Measurements from ENCODE around the gene PNPLA2.
A peak's percentile ranks its signal among the peaks of the same experiment; 100 is the strongest.

PNPLA2 gene

GRCh38 chr11:782264-783174, 36.2 kb upstream of the PNPLA2 start:
- no peak for TF ChIP-seq EZH2 (IDR thresholded peaks at IDR 0.05)
- TF ChIP-seq FOXP2 (optimal IDR thresholded peaks at IDR 0.05; ENCODE audit: control extremely low read depth, extremely low read length, insufficient read depth), result no peak
- peak; percentile 44; the same call in 1 of the 2 replicates for TF ChIP-seq POLR2AphosphoS5 (IDR thresholded peaks at IDR 0.05; ENCODE audit: borderline replicate concordance, low read depth, low read length)
- H3K9ac ChIP-seq (ENCODE audit: insufficient read length), result no peak overlapping the region
- no peak overlapping the region for H3K4me3 ChIP-seq
- H3K36me3 ChIP-seq (ENCODE audit: insufficient read depth, low read length), result no peaks in the 10 kb centered on the region
- H3K27ac ChIP-seq, result no peak overlapping the region
- no peak for DNase-seq (ENCODE audit: low read depth, low spot score)
- H3K9me3 ChIP-seq (ENCODE audit: low read depth, low read length), result no peaks in the 10 kb centered on the region

GRCh38 chr11:783581-784015, 35.1 kb upstream of the PNPLA2 start:
- H3K27ac ChIP-seq, result no peak overlapping the region
- H3K9ac ChIP-seq (ENCODE audit: insufficient read length), result no peak overlapping the region
- no peaks in the 10 kb centered on the region for H3K36me3 ChIP-seq (ENCODE audit: insufficient read depth, low read length)
- no peak overlapping the region for H3K4me3 ChIP-seq
- TF ChIP-seq POLR2AphosphoS5 (IDR thresholded peaks at IDR 0.05; ENCODE audit: borderline replicate concordance, low read depth, low read length), result peak; percentile 13; the same call in 1 of the 2 replicates
- TF ChIP-seq FOXP2 (optimal IDR thresholded peaks at IDR 0.05; ENCODE audit: control extremely low read depth, extremely low read length, insufficient read depth), result no peak
- H3K9me3 ChIP-seq (ENCODE audit: low read depth, low read length), result no peaks in the 10 kb centered on the region
- DNase-seq (ENCODE audit: low read depth, low spot score), result peak; percentile 18

- H3K27ac ChIP-seq, result no peak overlapping the region
- DNase-seq (ENCODE audit: low read depth, low spot score), result no peak
Measured at GRCh38 chr11:786235-787083, 32.3 kb upstream of the PNPLA2 start.

GRCh38 chr11:787084-787675, 31.5 kb upstream of the PNPLA2 start:
- Histone ChIP-seq H3K9me3 (ENCODE audit: low read depth, low read length) (no peaks in the 10 kb centered on the region), H3K36me3 (ENCODE audit: insufficient read depth, low read length) (no peaks in the 10 kb centered on the region), H3K4me3 (no peak overlapping the region), H3K27ac (no peak overlapping the region), H3K9ac (ENCODE audit: insufficient read length) (no peak overlapping the region)
- no peak for DNase-seq (ENCODE audit: low read depth, low spot score)
- TF ChIP-seq EZH2 (IDR thresholded peaks at IDR 0.05) (no peak), FOXP2 (optimal IDR thresholded peaks at IDR 0.05; ENCODE audit: control extremely low read depth, extremely low read length, insufficient read depth) (no peak), POLR2AphosphoS5 (IDR thresholded peaks at IDR 0.05; ENCODE audit: borderline replicate concordance, low read depth, low read length) (no peak)

More at GRCh38 chr11:786235-787083, 32.3 kb upstream of the PNPLA2 start:
- no peaks in the 10 kb centered on the region for H3K36me3 ChIP-seq (ENCODE audit: insufficient read depth, low read length)
- no peak overlapping the region for H3K4me3 ChIP-seq
- no peak for TF ChIP-seq POLR2AphosphoS5 (IDR thresholded peaks at IDR 0.05; ENCODE audit: borderline replicate concordance, low read depth, low read length)
- no peak for TF ChIP-seq EZH2 (IDR thresholded peaks at IDR 0.05)
- no peak for TF ChIP-seq FOXP2 (optimal IDR thresholded peaks at IDR 0.05; ENCODE audit: control extremely low read depth, extremely low read length, insufficient read depth)
- H3K9me3 ChIP-seq (ENCODE audit: low read depth, low read length), result no peaks in the 10 kb centered on the region
- no peak overlapping the region for H3K9ac ChIP-seq (ENCODE audit: insufficient read length)

GRCh38 chr11:788009-788640, 30.6 kb upstream of the PNPLA2 start:
- Histone ChIP-seq H3K36me3 (ENCODE audit: insufficient read depth, low read length) (no peaks in the 10 kb centered on the region; the same call in 1 of the 2 replicates), H3K27ac (no peak overlapping the region), H3K9me3 (ENCODE audit: low read depth, low read length) (no peaks in the 10 kb centered on the region), H3K4me3 (no peak overlapping the region), H3K9ac (ENCODE audit: insufficient read length) (no peak overlapping the region)
- no peak for DNase-seq (ENCODE audit: low read depth, low spot score)
- TF ChIP-seq FOXP2 (optimal IDR thresholded peaks at IDR 0.05; ENCODE audit: control extremely low read depth, extremely low read length, insufficient read depth) (no peak), POLR2AphosphoS5 (IDR thresholded peaks at IDR 0.05; ENCODE audit: borderline replicate concordance, low read depth, low read length) (no peak), EZH2 (IDR thresholded peaks at IDR 0.05) (no peak)

- Histone ChIP-seq H3K36me3 (ENCODE audit: insufficient read depth, low read length) (no peaks in the 10 kb centered on the region; the same call in 1 of the 2 replicates), H3K9ac (ENCODE audit: insufficient read length) (no peak overlapping the region), H3K4me3 (no peak overlapping the region), H3K9me3 (ENCODE audit: low read depth, low read length) (no peaks in the 10 kb centered on the region), H3K27ac (no peak overlapping the region)
- TF ChIP-seq FOXP2 (optimal IDR thresholded peaks at IDR 0.05; ENCODE audit: control extremely low read depth, extremely low read length, insufficient read depth), result no peak
- no peak for TF ChIP-seq POLR2AphosphoS5 (IDR thresholded peaks at IDR 0.05; ENCODE audit: borderline replicate concordance, low read depth, low read length)
- no peak for TF ChIP-seq EZH2 (IDR thresholded peaks at IDR 0.05)
- DNase-seq (ENCODE audit: low read depth, low spot score), result no peak
Measured at GRCh38 chr11:788953-789940, 29.5 kb upstream of the PNPLA2 start.

- H3K9ac ChIP-seq (ENCODE audit: insufficient read length), result no peak within 1 kb of the TSS
- H3K27ac ChIP-seq, result no peak within 1 kb of the TSS
- H3K4me3 ChIP-seq, result no peak within 1 kb of the TSS
- no peaks in the 10 kb centered on the region; the same call in 1 of the 2 replicates for H3K36me3 ChIP-seq (ENCODE audit: insufficient read depth, low read length)
- no peak for TF ChIP-seq POLR2AphosphoS5 (IDR thresholded peaks at IDR 0.05; ENCODE audit: borderline replicate concordance, low read depth, low read length)
- no peak for TF ChIP-seq FOXP2 (optimal IDR thresholded peaks at IDR 0.05; ENCODE audit: control extremely low read depth, extremely low read length, insufficient read depth)
- DNase-seq (ENCODE audit: low read depth, low spot score), result no peak
- no peaks in the 10 kb centered on the region for H3K9me3 ChIP-seq (ENCODE audit: low read depth, low read length)
Measured at GRCh38 chr11:789943-790342, 28.8 kb upstream of the PNPLA2 start, which contains the start of gene CEND1. Gene CEND1, minus strand, starts transcription at chr11:790090. Its CDS starts 1,514 bp downstream, at chr11:788576.
